Hematopoietic multipotent progenitor cell treated with erythropoietin and hydrocortisone succinate and interleukin-3 and kit ligand, for 6 days (in vitro differentiated cells): ENCODE data around the gene GGT6.
"Not testable (repeated sequence)": the region's sequence is repeated elsewhere in the genome, so short reads cannot be mapped to it uniquely, and the experiment has no call there.

Experiments used
- DNase-seq: peaks from one replicate; pipeline ENCODE4 v3.0.0-alpha.2; 2015

GGT6 gene

GRCh38 chr17:4591529-4591928, 31.2 kb upstream of the GGT6 start:
- no peak for DNase-seq

DNA sequence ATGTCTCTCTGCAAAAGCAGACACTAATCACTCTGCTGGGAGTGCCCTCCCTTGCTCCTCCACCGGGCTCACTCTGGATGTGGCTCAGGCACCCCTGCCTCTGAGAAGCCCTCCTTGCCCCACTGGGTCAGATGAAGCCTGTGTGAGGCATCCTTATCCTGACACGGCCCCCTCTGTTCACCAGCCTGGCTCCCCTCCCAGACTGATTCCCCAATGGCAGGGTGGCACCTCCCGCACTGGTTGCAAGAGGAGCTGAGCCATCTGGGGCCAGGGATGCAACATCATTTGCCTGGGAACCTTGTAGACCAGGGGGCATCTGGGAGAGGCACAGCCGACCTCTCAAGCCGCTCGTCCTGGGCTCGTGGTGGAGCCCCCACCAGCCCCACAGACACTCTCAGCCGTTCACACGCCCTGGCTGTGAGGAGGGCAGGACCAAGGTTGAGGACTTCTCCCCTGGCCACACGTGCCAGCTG, 30.6 kb upstream of the GGT6 start:
- DNase-seq: no peak

- not testable (repeated sequence) for DNase-seq
These were observed 29.7 kb upstream of the GGT6 start for GRCh38 chr17:4590042-4590441.

GRCh38 chr17:4588898-4589625, 28.7 kb upstream of the GGT6 start:
- no peak for DNase-seq

- no peak for DNase-seq
These were observed 28.0 kb upstream of the GGT6 start for GRCh38 chr17:4588391-4588790.

GRCh38 chr17:4587803-4588202, 27.4 kb upstream of the GGT6 start:
- peak; percentile 65 for DNase-seq

DNA sequence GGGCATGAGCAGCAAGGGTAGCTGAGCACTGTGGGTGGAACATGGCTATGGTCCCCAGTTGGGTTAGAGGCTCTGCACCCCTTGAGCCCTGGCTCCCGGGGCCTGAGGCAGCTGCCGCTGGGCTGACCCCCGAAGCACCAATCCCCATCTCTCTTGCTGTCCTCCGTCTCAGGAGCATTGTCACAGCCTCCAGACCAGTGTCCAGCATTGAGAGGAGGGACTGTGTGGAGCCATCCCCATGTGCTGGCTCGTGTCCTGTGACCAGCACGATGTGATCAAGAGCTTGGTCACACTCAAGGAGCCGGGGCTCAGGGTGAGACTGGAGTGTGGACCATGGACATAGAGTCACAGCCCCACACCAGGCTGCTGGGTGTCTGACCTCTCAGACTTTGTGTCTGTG, 26.8 kb upstream of the GGT6 start:
- DNase-seq: no peak

DNA sequence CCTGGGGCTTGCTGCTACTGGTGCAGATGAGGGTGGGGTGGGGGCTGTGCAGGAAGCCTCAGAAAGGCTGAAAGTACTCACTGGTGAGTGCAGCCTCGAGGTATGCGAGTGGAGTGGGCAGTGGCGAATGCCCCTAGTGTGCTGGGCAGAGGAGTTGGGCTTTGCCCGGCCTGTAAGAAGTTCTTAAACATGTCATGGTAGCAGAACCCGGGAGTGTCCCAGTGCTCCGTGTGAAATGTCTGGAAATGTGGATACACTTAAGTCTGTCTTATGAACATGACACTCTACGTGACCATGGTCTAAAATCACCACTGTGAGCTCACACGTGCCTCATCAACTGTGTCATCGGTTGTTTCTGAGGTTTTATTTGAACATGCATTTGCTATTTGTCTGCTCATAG, 25.7 kb upstream of the GGT6 start:
- no peak for DNase-seq

DNA sequence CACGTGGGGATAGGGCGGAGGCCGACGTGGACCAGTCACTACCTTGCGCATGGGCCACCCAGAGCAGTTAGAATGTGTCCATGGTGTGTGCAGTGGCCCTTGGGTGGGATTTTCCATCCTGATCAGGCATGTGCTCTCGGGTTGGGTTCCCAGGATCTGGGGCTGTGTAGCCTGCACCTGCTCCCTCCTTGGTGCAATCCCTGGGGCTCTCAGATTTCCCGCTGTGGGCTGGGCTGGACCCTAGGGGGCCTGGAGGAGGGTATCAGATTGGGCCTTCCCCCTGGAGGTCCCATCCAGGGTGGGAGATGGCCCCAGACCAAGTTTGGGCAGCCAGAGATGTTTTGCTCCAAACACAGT, 25.2 kb upstream of the GGT6 start:
- no peak for DNase-seq

DNA sequence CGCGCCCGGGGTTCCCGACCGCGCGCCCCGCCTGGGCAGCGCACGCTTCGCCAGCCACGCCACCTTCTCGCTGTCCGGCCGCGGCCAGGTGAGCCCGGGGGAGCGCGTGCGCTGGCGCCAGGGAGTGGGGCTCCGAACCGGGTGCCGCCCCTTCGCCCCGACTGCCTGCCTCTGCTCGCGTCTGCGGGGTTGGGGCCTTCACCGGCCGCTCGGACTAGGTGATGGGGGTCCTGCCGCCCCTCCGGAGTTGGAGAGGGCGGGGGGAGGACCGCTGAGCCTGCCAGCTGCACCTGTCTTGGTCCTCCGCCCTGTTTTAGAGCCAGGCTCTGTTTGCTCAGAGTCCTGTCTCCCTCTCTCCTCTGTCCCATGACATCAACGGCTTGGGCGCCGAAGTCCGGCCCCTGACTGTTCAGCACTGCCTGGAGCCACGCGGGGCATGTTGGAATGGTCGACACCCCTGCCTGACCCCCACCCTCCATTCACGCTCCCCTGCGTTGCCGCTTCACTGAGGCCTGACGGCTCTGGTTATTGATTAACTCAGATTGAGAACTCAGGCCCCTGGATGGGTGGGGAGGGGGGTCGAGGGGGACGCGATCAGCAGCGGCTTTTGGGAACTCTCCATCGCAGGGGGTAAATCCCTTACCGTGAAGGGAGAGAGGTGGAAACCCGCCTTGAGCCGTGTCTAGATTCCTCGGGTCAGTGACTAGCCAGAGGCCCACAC, 24.7 kb upstream of the GGT6 start:
- no peak for DNase-seq

- DNase-seq: no peak
These were observed 23.9 kb upstream of the GGT6 start, which contains the start of gene SMTNL2 for GRCh38 chr17:4584101-4584916. Gene SMTNL2, plus strand, starts transcription at chr17:4584529. Its CDS starts 77 bp downstream, at chr17:4584606.

DNA sequence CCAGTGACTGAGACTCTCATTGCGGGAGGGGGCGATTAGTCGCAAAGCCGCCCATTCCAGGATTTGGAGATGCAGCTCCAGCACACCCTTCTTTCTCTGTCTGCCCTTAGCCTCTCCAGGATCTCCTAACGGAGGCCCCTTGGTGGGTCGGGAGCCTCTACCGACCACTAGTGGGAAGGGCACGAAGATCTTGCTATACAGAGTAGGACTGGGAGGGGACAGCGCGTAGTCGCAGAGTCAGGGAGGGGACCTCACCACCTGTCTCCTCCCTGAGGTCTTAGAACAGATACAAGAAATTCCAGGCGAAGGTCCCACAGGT, 23.4 kb upstream of the GGT6 start:
- peak; percentile 71 for DNase-seq

DNA sequence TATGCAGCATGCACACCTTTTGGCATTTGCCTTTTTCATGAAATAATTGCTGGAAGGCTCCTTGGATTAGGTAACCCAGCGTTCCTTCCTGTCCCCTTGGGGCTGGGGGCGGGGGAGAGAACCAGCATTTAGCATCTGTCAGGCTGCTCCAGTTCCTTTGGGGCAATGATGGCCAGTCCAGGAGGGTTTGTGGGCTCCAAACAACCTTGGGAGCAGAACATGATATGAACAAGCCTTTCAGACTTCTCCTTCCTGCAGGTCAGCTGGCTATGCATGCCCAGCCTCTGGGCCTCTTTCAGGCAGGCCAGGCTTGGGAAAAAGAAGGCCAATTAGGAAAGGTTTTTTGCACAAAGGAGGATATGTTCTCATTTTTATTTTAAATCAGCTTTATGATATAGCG, 22.8 kb upstream of the GGT6 start:
- DNase-seq: no peak

GRCh38 chr17:4582691-4583090, 22.3 kb upstream of the GGT6 start:
- no peak for DNase-seq

DNA sequence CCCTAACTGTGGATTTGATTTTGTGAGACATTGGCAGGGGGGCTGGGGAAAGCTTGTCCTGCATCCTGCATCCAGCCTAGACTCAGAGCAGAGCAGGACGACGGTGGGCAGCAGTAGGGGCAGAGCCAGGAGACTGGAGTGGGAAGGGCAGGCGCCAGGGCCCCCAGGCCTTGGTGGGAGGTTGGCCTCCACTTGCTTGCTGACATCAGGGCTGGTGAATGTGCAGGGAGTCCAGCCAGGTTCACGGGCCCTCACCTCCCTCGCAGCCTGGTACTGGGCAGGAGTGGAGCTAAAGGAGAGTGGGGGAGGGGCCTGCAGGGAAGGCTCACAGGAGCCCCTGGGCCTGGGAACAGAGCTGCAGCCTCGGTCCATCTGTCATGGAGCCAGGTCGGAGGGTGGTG, 21.7 kb upstream of the GGT6 start:
- DNase-seq: no peak

DNA sequence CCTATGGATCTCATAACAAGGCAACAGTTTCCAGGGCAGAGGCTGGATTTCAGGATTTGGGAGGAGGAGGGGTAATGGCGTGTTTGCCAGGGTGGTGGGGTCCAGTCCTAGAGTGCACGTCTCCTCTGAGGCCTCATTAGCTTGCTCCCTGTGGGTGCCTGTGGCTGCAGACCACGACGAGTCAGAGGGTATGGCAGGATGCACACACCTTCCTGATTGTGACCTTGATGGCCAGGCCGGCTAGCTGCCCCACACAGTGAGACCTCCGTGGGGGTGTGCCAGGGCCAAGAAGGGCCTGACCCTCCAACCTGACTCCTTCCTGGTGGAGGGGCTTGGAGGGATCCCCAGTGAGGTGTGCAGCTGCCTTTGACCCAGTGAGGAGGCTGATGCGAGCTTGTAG, 19.9 kb upstream of the GGT6 start:
- no peak for DNase-seq

- no peak for DNase-seq
These were observed 19.3 kb upstream of the GGT6 start for GRCh38 chr17:4579678-4580077.

- not testable (repeated sequence) for DNase-seq
These were observed 18.0 kb upstream of the GGT6 start for GRCh38 chr17:4578349-4578748.

- DNase-seq: no peak
These were observed 17.1 kb upstream of the GGT6 start for GRCh38 chr17:4577386-4577993.

DNA sequence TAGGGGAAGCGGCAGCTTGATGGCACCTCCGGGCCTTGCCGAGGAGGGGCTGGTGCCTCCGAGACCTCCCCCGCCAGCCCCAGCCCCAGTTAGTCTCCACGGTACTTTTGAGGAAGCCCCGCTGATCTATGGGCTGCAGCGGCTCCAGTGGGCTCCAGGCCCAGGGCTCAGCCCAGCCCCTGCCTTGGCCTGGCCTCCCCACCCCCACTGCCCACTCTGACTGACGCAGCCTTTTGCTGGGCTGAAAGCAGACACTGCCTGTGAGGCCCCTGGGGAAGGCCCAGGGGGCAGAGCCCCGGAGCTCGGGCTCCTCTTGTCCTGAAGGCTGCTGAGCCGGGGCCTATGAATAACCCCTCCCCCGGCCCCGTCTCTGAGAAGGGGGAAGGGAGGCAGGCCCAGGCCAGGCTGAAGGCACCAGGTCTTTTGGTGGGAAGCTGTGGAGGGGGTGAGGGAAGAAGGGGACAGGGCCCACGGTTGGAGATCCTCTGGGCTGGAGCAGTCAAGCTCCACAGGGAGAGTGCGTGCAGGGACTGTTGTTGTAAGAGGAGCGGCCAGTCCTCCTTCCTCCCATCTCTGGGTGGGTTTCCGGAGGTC, 16.4 kb upstream of the GGT6 start:
- DNase-seq: no peak

GRCh38 chr17:4576161-4576558, 15.8 kb upstream of the GGT6 start:
- no peak for DNase-seq

DNA sequence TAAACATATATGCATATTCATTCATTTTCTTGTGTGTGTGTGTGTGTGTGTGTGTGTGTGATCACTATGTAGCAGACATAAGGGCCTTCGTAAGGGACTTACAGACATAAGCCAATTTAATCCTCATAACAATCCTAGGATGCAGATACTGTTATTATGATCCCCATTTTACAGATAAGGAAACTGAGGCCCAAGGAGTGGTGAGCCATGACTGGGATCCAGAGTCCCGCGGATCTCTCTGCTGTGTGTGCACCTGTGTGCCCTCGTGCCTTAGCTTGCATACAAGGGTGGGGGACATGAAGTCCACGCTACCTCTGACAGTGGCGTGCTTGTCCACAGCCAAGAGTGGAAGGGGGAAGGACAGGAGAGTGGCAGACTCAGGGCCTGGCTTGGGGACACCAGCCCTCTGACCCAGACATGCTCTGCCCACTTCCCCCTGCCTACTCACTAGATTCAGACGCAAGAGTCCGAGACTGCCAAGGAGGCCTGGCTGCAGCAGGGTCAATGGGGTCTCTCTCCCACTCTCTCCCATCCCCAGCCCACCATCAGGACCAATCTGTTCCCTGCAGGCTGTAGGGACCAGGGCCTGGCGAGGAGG, 14.2 kb upstream of the GGT6 start:
- DNase-seq: no peak

- no peak for DNase-seq
These were observed 13.3 kb upstream of the GGT6 start for GRCh38 chr17:4573669-4574068.
